Activated T-helper 17 cell treated with anti-CD3 and anti-CD28 coated beads, Interleukin-2, amount 50 U/mL, for 72 hours (primary cell): ENCODE results near the gene SCNN1B. TPM values are rescaled to one million over a fixed set of nuclear protein-coding genes. Genes with fewer than 3 reads are reported as not detected.
"Not testable (repeated sequence)": the region's sequence is repeated elsewhere in the genome, so short reads cannot be mapped to it uniquely, and the experiment has no call there.

Experiments used
- ATAC-seq: fragments of 150-1000 bp; cut with Tn5 transposase; replicated peaks from 2 replicates; pipeline ENCODE4 v1.10.0; 2021; ENCODE audit warnings: mild to moderate bottlenecking, moderate library complexity
- H3K27ac Mint-ChIP-seq: one replicate; pipeline ENCODE4 v1.8.0; 2022; ENCODE audit warnings: mixed read lengths
- H3K27me3 Mint-ChIP-seq: one replicate; pipeline ENCODE4 v1.8.0; 2022; ENCODE audit warnings: mixed read lengths
- H3K36me3 Mint-ChIP-seq: one replicate; pipeline ENCODE4 v1.8.0; 2022; ENCODE audit warnings: low read depth, mild to moderate bottlenecking, mixed read lengths
- H3K4me1 Mint-ChIP-seq: one replicate; pipeline ENCODE4 v1.8.0; 2022; ENCODE audit warnings: mixed read lengths
- H3K4me3 Mint-ChIP-seq: one replicate; pipeline ENCODE4 v1.8.0; 2022; ENCODE audit warnings: mild to moderate bottlenecking, mixed read lengths
- H3K9me3 Mint-ChIP-seq: one replicate; pipeline ENCODE4 v1.8.0; 2022; ENCODE audit warnings: mixed read lengths
- total RNA-seq, 2 donors: library from RNA; stranded (reverse); gene quantifications; one replicate each; pipeline ENCODE4 v1.2.3, GENCODE V29; 2022

SCNN1B gene
- total RNA-seq, 2 donors from 2014 or later, result not detected

GRCh38 chr16:23279721-23280153 is 22.4 kb upstream of the SCNN1B start:
- H3K4me3 Mint-ChIP-seq, result no peak overlapping the region
- peaks cover 43% of the 10 kb centered on the region for H3K27me3 Mint-ChIP-seq
- H3K36me3 Mint-ChIP-seq, result no peaks in the 10 kb centered on the region
- no peak overlapping the region for H3K27ac Mint-ChIP-seq
- H3K9me3 Mint-ChIP-seq, result no peaks in the 10 kb centered on the region
- H3K4me1 Mint-ChIP-seq, result no peaks in the 10 kb centered on the region
- no peak for ATAC-seq

GRCh38 chr16:23280483-23280967 is 21.6 kb upstream of the SCNN1B start:
- H3K36me3 Mint-ChIP-seq, result no peaks in the 10 kb centered on the region
- H3K27me3 Mint-ChIP-seq, result peaks cover 35% of the 10 kb centered on the region
- H3K27ac Mint-ChIP-seq, result no peak overlapping the region
- H3K4me3 Mint-ChIP-seq, result no peak overlapping the region
- ATAC-seq, result no peak
- no peaks in the 10 kb centered on the region for H3K9me3 Mint-ChIP-seq
- H3K4me1 Mint-ChIP-seq, result no peaks in the 10 kb centered on the region

- no peak for ATAC-seq
- Mint-ChIP-seq H3K4me1 (no peaks in the 10 kb centered on the region), H3K4me3 (no peak overlapping the region)
Observed at GRCh38 chr16:23282568-23282967, 19.5 kb upstream of the SCNN1B start.

GRCh38 chr16:23283571-23283970 is 18.5 kb upstream of the SCNN1B start:
- no peak overlapping the region for H3K4me3 Mint-ChIP-seq
- ATAC-seq, result no peak
- no peaks in the 10 kb centered on the region for H3K36me3 Mint-ChIP-seq
- H3K27ac Mint-ChIP-seq, result no peak overlapping the region
- no peaks in the 10 kb centered on the region for H3K4me1 Mint-ChIP-seq
- peaks cover 17% of the 10 kb centered on the region for H3K27me3 Mint-ChIP-seq
- no peaks in the 10 kb centered on the region for H3K9me3 Mint-ChIP-seq

More at GRCh38 chr16:23282568-23282967, 19.5 kb upstream of the SCNN1B start:
- Mint-ChIP-seq H3K36me3 (no peaks in the 10 kb centered on the region), H3K27ac (no peak overlapping the region), H3K27me3 (peaks cover 26% of the 10 kb centered on the region), H3K9me3 (no peaks in the 10 kb centered on the region)

- Mint-ChIP-seq H3K4me1 (no peaks in the 10 kb centered on the region), H3K27ac (no peak overlapping the region), H3K9me3 (no peaks in the 10 kb centered on the region), H3K36me3 (no peaks in the 10 kb centered on the region), H3K27me3 (peaks cover 14% of the 10 kb centered on the region), H3K4me3 (no peak overlapping the region)
- ATAC-seq, result no peak
Observed at GRCh38 chr16:23284584-23284983, 17.5 kb upstream of the SCNN1B start.

GRCh38 chr16:23286131-23286532 is 16.0 kb upstream of the SCNN1B start:
- peaks cover 8% of the 10 kb centered on the region for H3K27me3 Mint-ChIP-seq
- H3K27ac Mint-ChIP-seq, result no peak overlapping the region
- H3K4me1 Mint-ChIP-seq, result no peaks in the 10 kb centered on the region
- ATAC-seq, result peak; percentile 55
- H3K9me3 Mint-ChIP-seq, result no peaks in the 10 kb centered on the region
- H3K36me3 Mint-ChIP-seq, result no peaks in the 10 kb centered on the region
- no peak overlapping the region for H3K4me3 Mint-ChIP-seq

- H3K27me3 Mint-ChIP-seq, result no peaks in the 10 kb centered on the region
- H3K9me3 Mint-ChIP-seq, result no peaks in the 10 kb centered on the region
- no peak overlapping the region for H3K27ac Mint-ChIP-seq
- no peaks in the 10 kb centered on the region for H3K36me3 Mint-ChIP-seq
- H3K4me1 Mint-ChIP-seq, result no peaks in the 10 kb centered on the region
- no peak overlapping the region for H3K4me3 Mint-ChIP-seq
- no peak for ATAC-seq
Observed at GRCh38 chr16:23288209-23288608, 13.9 kb upstream of the SCNN1B start.

- no peak for ATAC-seq
- no peaks in the 10 kb centered on the region for H3K36me3 Mint-ChIP-seq
- no peak overlapping the region for H3K27ac Mint-ChIP-seq
- H3K9me3 Mint-ChIP-seq, result no peaks in the 10 kb centered on the region
- H3K4me3 Mint-ChIP-seq, result no peak overlapping the region
- no peaks in the 10 kb centered on the region for H3K4me1 Mint-ChIP-seq
- H3K27me3 Mint-ChIP-seq, result no peaks in the 10 kb centered on the region
Observed at GRCh38 chr16:23288726-23289512, 13.2 kb upstream of the SCNN1B start.

- Mint-ChIP-seq H3K27me3 (peaks cover 10% of the 10 kb centered on the region), H3K27ac (no peak overlapping the region), H3K36me3 (no peaks in the 10 kb centered on the region), H3K4me3 (no peak overlapping the region), H3K4me1 (no peaks in the 10 kb centered on the region), H3K9me3 (no peaks in the 10 kb centered on the region)
- ATAC-seq, result no peak
Observed at GRCh38 chr16:23290189-23291062, 11.7 kb upstream of the SCNN1B start.

GRCh38 chr16:23293016-23293415 is 9.1 kb upstream of the SCNN1B start:
- Mint-ChIP-seq H3K9me3 (no peaks in the 10 kb centered on the region), H3K27me3 (peaks cover 17% of the 10 kb centered on the region), H3K4me3 (no peak overlapping the region), H3K4me1 (no peaks in the 10 kb centered on the region), H3K27ac (peak overlapping the region; percentile 3), H3K36me3 (no peaks in the 10 kb centered on the region)
- peak; percentile 60 for ATAC-seq

GRCh38 chr16:23294260-23294659 is 7.8 kb upstream of the SCNN1B start:
- no peak for ATAC-seq
- H3K27ac Mint-ChIP-seq, result no peak overlapping the region

GRCh38 chr16:23296994-23297393 is 5.1 kb upstream of the SCNN1B start:
- H3K9me3 Mint-ChIP-seq, result no peaks in the 10 kb centered on the region
- ATAC-seq, result no peak
- no peaks in the 10 kb centered on the region for H3K36me3 Mint-ChIP-seq
- peaks cover 33% of the 10 kb centered on the region for H3K27me3 Mint-ChIP-seq
- peaks cover 4% of the 10 kb centered on the region for H3K4me1 Mint-ChIP-seq
- H3K27ac Mint-ChIP-seq, result no peak overlapping the region
- no peak overlapping the region for H3K4me3 Mint-ChIP-seq

More at GRCh38 chr16:23294260-23294659, 7.8 kb upstream of the SCNN1B start:
- peaks cover 22% of the 10 kb centered on the region for H3K27me3 Mint-ChIP-seq
- H3K36me3 Mint-ChIP-seq, result no peaks in the 10 kb centered on the region
- no peak overlapping the region for H3K4me3 Mint-ChIP-seq
- H3K9me3 Mint-ChIP-seq, result no peaks in the 10 kb centered on the region
- H3K4me1 Mint-ChIP-seq, result no peaks in the 10 kb centered on the region

- H3K27ac Mint-ChIP-seq, result no peak overlapping the region
- no peaks in the 10 kb centered on the region for H3K9me3 Mint-ChIP-seq
- peaks cover 4% of the 10 kb centered on the region for H3K4me1 Mint-ChIP-seq
- H3K27me3 Mint-ChIP-seq, result peaks cover 38% of the 10 kb centered on the region
- no peak overlapping the region for H3K4me3 Mint-ChIP-seq
- no peak for ATAC-seq
- H3K36me3 Mint-ChIP-seq, result no peaks in the 10 kb centered on the region
Observed at GRCh38 chr16:23298290-23298915, 3.7 kb upstream of the SCNN1B start.

GRCh38 chr16:23299815-23300214 is 2.3 kb upstream of the SCNN1B start:
- H3K36me3 Mint-ChIP-seq, H3K9me3 Mint-ChIP-seq, ATAC-seq, H3K27ac Mint-ChIP-seq, H3K4me3 Mint-ChIP-seq, H3K4me1 Mint-ChIP-seq: not testable (repeated sequence)
- peaks cover 35% of the 10 kb centered on the region for H3K27me3 Mint-ChIP-seq
